GM12878 (cell line): ENCODE data around the gene CDH18. TPM values are rescaled to one million over a fixed set of nuclear protein-coding genes. Genes with fewer than 3 reads are reported as not detected.

Experiments
- ATAC-seq: fragments of 200-7000 bp; cut with Tn5 transposase; 3 replicates; pipeline ENCODE4 v1.9.1; 2020; ENCODE audit warnings: mild to moderate bottlenecking, moderate library complexity
- BruUV-seq: library from RNA; stranded (reverse); fragments of 400-500 nt; replicated peaks from 2 replicates; lab custom pipeline; 2021; lab: Mats Ljungman, UMichigan
- CTCF ChIA-PET: fragments of 300-600 bp; sonication (Branson Sonifier 250); formaldehyde crosslinking; extraction: SDS; loops from one replicate; lab custom pipeline; 2021; ENCODE audit warnings: inconsistent platforms; lab: Yijun Ruan, JAX
- POLR2A ChIA-PET: fragments of 350-600 bp; formaldehyde crosslinking; extraction: SDS; loops from one replicate; lab custom pipeline; 2021; ENCODE audit warnings: inconsistent platforms; lab: Charles Lee
- RAD21 ChIA-PET: fragments of 300-600 bp; sonication (Branson Sonifier 250); formaldehyde crosslinking; loops from one replicate; lab custom pipeline; 2023; ENCODE audit warnings: antibody characterized with exemption; ENCODE audit not compliant: unreplicated experiment; lab: Charles Lee
- SMC1A ChIA-PET: fragments of 300-600 bp; sonication (Branson Sonifier 250); formaldehyde crosslinking; loops from one replicate; lab custom pipeline; 2023; ENCODE audit not compliant: unreplicated experiment, uncharacterized antibody; lab: Charles Lee
- DNase-seq: peaks from one replicate; pipeline ENCODE4 v3.0.0-alpha.2; 2011; ENCODE audit warnings: low read depth, low spot score
- FAIRE-seq: peaks from 3 replicates; lab custom pipeline; 2011; peaks lifted over from hg19 to GRCh38; lab: Jason Lieb, UNC
- H2AFZ ChIP-seq: 2 replicates; pipeline ENCODE4 v1.6.0; 2011; ENCODE audit warnings: low read depth, low read length, control low read depth; ENCODE audit not compliant: control insufficient read depth
- H3K27ac ChIP-seq: 2 replicates; pipeline ENCODE4 v1.5.1; 2011; ENCODE audit warnings: control low read depth; ENCODE audit not compliant: control insufficient read depth, insufficient read depth
- H3K27me3 ChIP-seq, 2 experiments: replicated peaks in 1 of 2; 2 replicates each; pipeline versions ENCODE4 v1.6.0 to v1.6.1; 2011; ENCODE audit warnings: low read length in 1 of 2; ENCODE audit not compliant: control insufficient read depth in 2 of 2, insufficient read depth in 2 of 2
- H3K36me3 ChIP-seq, 2 experiments: 2 replicates each; pipeline ENCODE4 v1.5.1; 2011; ENCODE audit warnings: low read length in 1 of 2; ENCODE audit not compliant: control insufficient read depth in 2 of 2, insufficient read depth in 2 of 2
- H3K4me1 ChIP-seq: 2 replicates; pipeline ENCODE4 v1.6.1; 2011; ENCODE audit warnings: mild to moderate bottlenecking, low read length, moderate library complexity, mixed read lengths; ENCODE audit not compliant: control insufficient read depth, insufficient read depth
- H3K4me2 ChIP-seq: 2 replicates; pipeline ENCODE4 v1.6.0; 2011; ENCODE audit warnings: control low read depth; ENCODE audit not compliant: control insufficient read depth, insufficient read depth
- H3K4me3 ChIP-seq: fragments of 200-600 bp; sonication (generic); 2 replicates; pipeline ENCODE4 v1.5.1; 2016
- H3K79me2 ChIP-seq: 2 replicates; pipeline ENCODE4 v1.6.0; 2011; ENCODE audit warnings: low read length; ENCODE audit not compliant: control insufficient read depth, insufficient read depth
- H3K9ac ChIP-seq: 2 replicates; pipeline ENCODE4 v1.8.0; 2011; ENCODE audit warnings: low read length, control low read depth, mixed read lengths; ENCODE audit not compliant: control insufficient read depth, insufficient read depth
- H3K9me3 ChIP-seq: replicated peaks from 3 replicates; pipeline ENCODE4 v1.5.1; 2011; ENCODE audit warnings: mild to moderate bottlenecking, low read length; ENCODE audit not compliant: control insufficient read depth, insufficient read depth
- H4K20me1 ChIP-seq: 2 replicates; pipeline ENCODE4 v1.6.0; 2011; ENCODE audit not compliant: control insufficient read depth, insufficient read depth
- BHLHE40 ChIP-seq, 2 experiments: fragments of 450-650 bp in 1 of 2; IDR thresholded peaks; 2 replicates each; pipeline ENCODE4 v1.6.1; 2011 to 2017; ENCODE audit warnings: low read depth in 2 of 2, borderline replicate concordance in 1 of 2, improper control_type of control experiment in 1 of 2, low read length in 1 of 2, mild to moderate bottlenecking in 1 of 2
- BRCA1 ChIP-seq: IDR thresholded peaks from 2 replicates; pipeline ENCODE4 v1.6.1; 2011; ENCODE audit warnings: low read depth, low read length, improper control_type of control experiment
- CBFB ChIP-seq: IDR thresholded peaks from 2 replicates; pipeline ENCODE4 v1.6.1; 2016; ENCODE audit warnings: antibody characterized with exemption, low read depth
- CHD4 ChIP-seq: fragments of 200-600 bp; sonication (generic); IDR thresholded peaks from 2 replicates; pipeline ENCODE4 v1.6.1; 2016; ENCODE audit warnings: mild to moderate bottlenecking
- HDAC2 ChIP-seq: fragments of 200-600 bp; sonication (generic); IDR thresholded peaks from 2 replicates; pipeline ENCODE4 v1.6.1; 2017
- KAT2A ChIP-seq: conservative IDR thresholded peaks from 2 replicates; pipeline ENCODE4 v1.6.1; 2011; ENCODE audit warnings: low read depth, low read length; ENCODE audit not compliant: control insufficient read depth
- KLF5 ChIP-seq: fragments of 450-650 bp; IDR thresholded peaks from 2 replicates; pipeline ENCODE4 v1.6.1; 2014; ENCODE audit warnings: mild to moderate bottlenecking; ENCODE audit not compliant: partially characterized antibody
- NFYA ChIP-seq: IDR thresholded peaks from 2 replicates; pipeline ENCODE4 v1.6.1; 2011; ENCODE audit warnings: low read depth, mild to moderate bottlenecking, low read length, improper control_type of control experiment, borderline replicate concordance
- POLR2AphosphoS2 ChIP-seq: IDR thresholded peaks from 2 replicates; pipeline ENCODE4 v1.6.1; 2011; ENCODE audit warnings: low read depth, mild to moderate bottlenecking, low read length, improper control_type of control experiment, moderate library complexity
- SIN3A ChIP-seq: IDR thresholded peaks from 2 replicates; pipeline ENCODE4 v1.6.1; 2012; ENCODE audit warnings: low read depth, low read length, improper control_type of control experiment
- SREBF1 ChIP-seq: IDR thresholded peaks from 2 replicates; pipeline ENCODE4 v1.6.1; 2012; ENCODE audit warnings: mild to moderate bottlenecking, low read length
- TARDBP ChIP-seq: IDR thresholded peaks from 2 replicates; pipeline ENCODE4 v1.6.1; 2016; ENCODE audit warnings: borderline replicate concordance
- ZBED1 ChIP-seq: IDR thresholded peaks from 2 replicates; pipeline ENCODE4 v1.6.1; 2016; ENCODE audit warnings: borderline replicate concordance
- WGBS: methylation state at CpG from one replicate; pipeline ENCODE4 v1.1.6; 2016; ENCODE audit warnings: low lambda C conversion rate; ENCODE audit not compliant: insufficient replicate concordance, insufficient coverage; ENCODE audit errors: missing lambda C conversion rate; 5-methylcytosine and 5-hydroxymethylcytosine counted together
- in situ Hi-C: fragments of 300-500 bp; cut with MboI; formaldehyde crosslinking; loops from 9 replicates; pipeline ENCODE4 v1.14.3; 2018; ENCODE audit warnings: mixed read lengths
- intact Hi-C: fragments of 100-400 bp; cut with micrococcal nuclease; formaldehyde crosslinking; loops from one replicate; pipeline ENCODE4 v1.14.2; 2022; ENCODE audit not compliant: unreplicated experiment
- polyA plus RNA-seq, 11 experiments: library from polyadenylated mRNA; depleted of rRNA in 4 of 11; unstranded in 6 of 11; stranded (reverse) in 5 of 11; fragments of >200 nt; fragmentation: Nextera tagmentation in 4 of 11; fragmentation: Illumina TruSeq in 1 of 11; extraction: Ambion mirVana in 4 of 11; extraction: Trizol in 1 of 11; gene quantifications; 1 replicate in 1 of 11; 2 replicates in 10 of 11; pipeline versions ENCODE4 v1.2.1 to v1.2.3, GENCODE V29; 2011 to 2016; ENCODE audit warnings: inconsistent platforms in 2 of 11, missing spikeins in 2 of 11, low read depth in 1 of 11
- total RNA-seq, 4 experiments: library from RNA; depleted of rRNA in 3 of 4; stranded (reverse); fragments of >200 nt in 3 of 4; fragmentation: Illumina TruSeq in 1 of 4; extraction: Trizol in 1 of 4; gene quantifications; 2 replicates each; pipeline versions ENCODE4 v1.2.1 to v1.2.3, GENCODE V29; 2013 to 2021
- TF ChIP-seq, protein P1 (sequence below): IDR thresholded peaks from 2 replicates; pipeline ENCODE4 v1.6.1; 2011; ENCODE audit warnings: borderline replicate concordance, low read depth, mild to moderate bottlenecking, moderate library complexity, mixed read lengths, low read length; ENCODE audit not compliant: insufficient read depth; ENCODE audit errors: extremely low read length

Gene CDH18
- total and polyA plus RNA-seq, 10 of the 15 experiments (the other 5 are each of a cell fraction or from before 2014, with no cell fraction given): 0.41 TPM; not detected in 9

- TF ChIP-seq NFYA (no peak), CHD4 (no peak), BHLHE40 (IDR thresholded peaks at IDR 0.05; ENCODE audit: borderline replicate concordance in 1 of 2, low read depth in 2 of 2, low read length in 1 of 2) (no peak)
- TF ChIP-seq, all 136 proteins: peak for 0
- ChIA-PET CTCF (no interaction called here), RAD21 (no interaction called here), POLR2A (no interaction called here), SMC1A (no interaction called here)
- Histone ChIP-seq H3K9ac (no peak overlapping the region), H3K27me3 (no peaks in the 10 kb centered on the region), H3K9me3 (no peaks in the 10 kb centered on the region), H3K27ac (no peak overlapping the region), H3K79me2 (no peaks in the 10 kb centered on the region), H3K4me1 (no peaks in the 10 kb centered on the region), H3K4me2 (no peak overlapping the region), H3K4me3 (no peak overlapping the region), H3K36me3 (no peaks in the 10 kb centered on the region), H4K20me1 (no peaks in the 10 kb centered on the region), H2AFZ (no peak overlapping the region)
- intact Hi-C loops: no loop called here
- in situ Hi-C loops: no loop called here
- DNase-seq (no peak), FAIRE-seq (no peak), ATAC-seq (no peak; the same call in 2 of the 3 replicates)
- BruUV-seq: no TSS peak
- WGBS: 40% methylated on average over 8 of the region's 8 CpGs
These were observed 456.5 kb downstream of the CDH18 start for GRCh38 chr5:19531374-19531952.

- Histone ChIP-seq H3K4me3 (no peak overlapping the region), H3K36me3 (no peaks in the 10 kb centered on the region), H3K79me2 (no peaks in the 10 kb centered on the region), H3K9ac (no peak overlapping the region), H2AFZ (no peak overlapping the region), H3K4me1 (no peaks in the 10 kb centered on the region), H4K20me1 (no peaks in the 10 kb centered on the region), H3K27me3 (no peaks in the 10 kb centered on the region), H3K9me3 (no peaks in the 10 kb centered on the region), H3K4me2 (no peak overlapping the region), H3K27ac (no peak overlapping the region)
- FAIRE-seq: no peak
- no peak for DNase-seq
- no TSS peak for BruUV-seq
- in situ Hi-C loops: no loop called here
- ATAC-seq: no peak
- intact Hi-C loops: no loop called here
- ChIA-PET CTCF (no interaction called here), SMC1A (no interaction called here), POLR2A (no interaction called here), RAD21 (no interaction called here)
- WGBS: 0% methylated on average over 2 of the region's 2 CpGs
- TF ChIP-seq BHLHE40 (IDR thresholded peaks at IDR 0.05; ENCODE audit: borderline replicate concordance in 1 of 2, low read depth in 2 of 2, low read length in 1 of 2) (no peak), SIN3A (no peak), POLR2AphosphoS2 (no peak), BRCA1 (no peak), HDAC2 (no peak), KAT2A (no peak), KLF5 (no peak), SREBF1 (no peak), ZBED1 (no peak), CBFB (no peak), TARDBP (no peak)
- TF ChIP-seq, protein P1, sequence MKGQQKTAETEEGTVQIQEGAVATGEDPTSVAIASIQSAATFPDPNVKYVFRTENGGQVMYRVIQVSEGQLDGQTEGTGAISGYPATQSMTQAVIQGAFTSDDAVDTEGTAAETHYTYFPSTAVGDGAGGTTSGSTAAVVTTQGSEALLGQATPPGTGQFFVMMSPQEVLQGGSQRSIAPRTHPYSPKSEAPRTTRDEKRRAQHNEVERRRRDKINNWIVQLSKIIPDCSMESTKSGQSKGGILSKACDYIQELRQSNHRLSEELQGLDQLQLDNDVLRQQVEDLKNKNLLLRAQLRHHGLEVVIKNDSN: no peak
These were observed 468.6 kb downstream of the CDH18 start for GRCh38 chr5:19519448-19519847.
